ENCODE data around the gene GARIN5A. TPM values are rescaled to one million over a fixed set of nuclear protein-coding genes. Genes with fewer than 3 reads are reported as not detected.

The GARIN5A gene
- total RNA-seq, 2 experiments from 2014 or later: 0.59 to 0.63 TPM

DNA sequence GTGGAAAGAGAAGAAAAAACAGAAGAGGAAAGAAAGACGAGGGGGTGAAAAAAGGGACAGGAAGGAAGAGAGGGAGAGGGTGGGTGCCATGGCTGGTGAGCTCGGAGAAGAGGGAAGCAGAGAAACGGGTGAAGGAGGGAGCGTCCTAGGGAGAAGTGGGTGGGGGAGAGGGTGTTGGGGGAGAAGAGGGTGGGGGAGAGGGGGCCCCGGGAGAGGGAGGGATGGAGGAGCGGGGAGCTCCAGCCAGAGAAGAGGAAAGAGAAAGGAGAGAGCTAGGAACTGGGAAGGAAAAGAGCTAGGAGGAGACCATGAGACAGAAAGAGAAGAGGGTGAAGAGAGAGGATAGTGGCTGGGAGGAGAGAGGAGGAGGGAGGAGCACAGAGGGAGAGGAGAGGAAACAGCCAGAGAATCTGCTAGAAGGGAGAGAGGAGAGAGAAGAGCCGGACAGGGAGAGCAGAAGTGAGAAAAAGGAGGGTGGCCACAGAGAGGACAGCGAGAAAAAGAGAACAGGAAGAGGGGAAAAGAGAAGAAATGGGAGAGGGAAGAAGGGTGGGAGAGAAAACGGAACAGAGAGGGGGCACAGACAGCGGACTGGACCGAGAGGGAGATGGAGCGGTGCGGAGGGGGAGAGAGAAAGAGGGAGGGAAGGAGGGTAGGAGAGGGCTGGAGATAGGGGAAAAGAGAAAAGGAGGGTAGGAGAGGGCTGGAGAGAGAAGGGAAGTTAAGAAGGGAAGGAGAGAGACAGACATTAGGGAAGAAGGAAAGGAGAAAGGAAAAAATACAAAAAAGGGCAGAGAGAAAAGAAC lies 11.9 kb upstream of the GARIN5A start:
- POLR2A ChIA-PET: interaction anchor here (0.6 kb wide), 1 partner anchor 208 kb away, joined by 5 read pairs; no protein-coding TSS in a partner anchor
- H3K36me3 ChIP-seq (ENCODE audit: insufficient read depth, low read length): peaks cover 34% of the 10 kb centered on the region

GRCh38 chr19:50486823-50487515 lies 10.3 kb upstream of the GARIN5A start:
- H4K20me1 ChIP-seq (ENCODE audit: insufficient read depth, low read length): no peaks in the 10 kb centered on the region
- ChIA-PET CTCF (ENCODE audit: unreplicated experiment) (no interaction called here), POLR2A (no interaction called here)

More for the DNA sequence above, 11.9 kb upstream of the GARIN5A start:
- H3K9me3 ChIP-seq (ENCODE audit: low read length): peaks cover 13% of the 10 kb centered on the region
- no peaks in the 10 kb centered on the region for H3K9me2 ChIP-seq (ENCODE audit: insufficient read depth, low read length)
- no peak overlapping the region for H3K27ac ChIP-seq (ENCODE audit: low read depth, low read length, poor library complexity, severe bottlenecking)
- H4K20me1 ChIP-seq (ENCODE audit: insufficient read depth, low read length): no peaks in the 10 kb centered on the region
- no peak overlapping the region for H2AFZ ChIP-seq (ENCODE audit: low read length)
- CTCF ChIA-PET (ENCODE audit: unreplicated experiment): no interaction called here
- H3K4me3 ChIP-seq (ENCODE audit: low read depth, low read length, poor library complexity, severe bottlenecking): no peak overlapping the region
- no peak for DNase-seq (ENCODE audit: low spot score)
- no TSS peak for BruUV-seq (replicated peaks)
- intact Hi-C loops (cut with micrococcal nuclease; ENCODE audit: unreplicated experiment): no loop called here
- TF ChIP-seq EZH2phosphoT487 (IDR thresholded peaks at IDR 0.05; ENCODE audit: borderline replicate concordance, low read depth, low read length): no peak
- no peak overlapping the region for H3K4me2 ChIP-seq (ENCODE audit: low read length)
- no peaks in the 10 kb centered on the region for H3K4me1 ChIP-seq (ENCODE audit: insufficient read depth, low read length, poor library complexity, severe bottlenecking)
- no peaks in the 10 kb centered on the region for H3K79me2 ChIP-seq (ENCODE audit: insufficient read depth, low read depth, low read length)

GRCh38 chr19:50485284-50485955 lies 8.8 kb upstream of the GARIN5A start:
- intact Hi-C loops (cut with micrococcal nuclease; ENCODE audit: unreplicated experiment): no loop called here
- no peaks in the 10 kb centered on the region for H3K79me2 ChIP-seq (ENCODE audit: insufficient read depth, low read depth, low read length)
- H3K27ac ChIP-seq (ENCODE audit: low read depth, low read length, poor library complexity, severe bottlenecking): no peak overlapping the region
- ChIA-PET CTCF (ENCODE audit: unreplicated experiment) (no interaction called here), POLR2A (no interaction called here)
- H2AFZ ChIP-seq (ENCODE audit: low read length): no peak overlapping the region
- DNase-seq (ENCODE audit: low spot score): no peak
- BruUV-seq (replicated peaks): no TSS peak
- no peak overlapping the region for H3K4me3 ChIP-seq (ENCODE audit: low read depth, low read length, poor library complexity, severe bottlenecking)
- H3K9me3 ChIP-seq (ENCODE audit: low read length): peaks cover 13% of the 10 kb centered on the region
- no peaks in the 10 kb centered on the region for H3K9me2 ChIP-seq (ENCODE audit: insufficient read depth, low read length)
- H3K36me3 ChIP-seq (ENCODE audit: insufficient read depth, low read length): peaks cover 63% of the 10 kb centered on the region
- no peak overlapping the region for H3K4me2 ChIP-seq (ENCODE audit: low read length)
- H3K4me1 ChIP-seq (ENCODE audit: insufficient read depth, low read length, poor library complexity, severe bottlenecking): no peaks in the 10 kb centered on the region
- TF ChIP-seq EZH2phosphoT487 (IDR thresholded peaks at IDR 0.05; ENCODE audit: borderline replicate concordance, low read depth, low read length): no peak
- TF ChIP-seq, protein P1, sequence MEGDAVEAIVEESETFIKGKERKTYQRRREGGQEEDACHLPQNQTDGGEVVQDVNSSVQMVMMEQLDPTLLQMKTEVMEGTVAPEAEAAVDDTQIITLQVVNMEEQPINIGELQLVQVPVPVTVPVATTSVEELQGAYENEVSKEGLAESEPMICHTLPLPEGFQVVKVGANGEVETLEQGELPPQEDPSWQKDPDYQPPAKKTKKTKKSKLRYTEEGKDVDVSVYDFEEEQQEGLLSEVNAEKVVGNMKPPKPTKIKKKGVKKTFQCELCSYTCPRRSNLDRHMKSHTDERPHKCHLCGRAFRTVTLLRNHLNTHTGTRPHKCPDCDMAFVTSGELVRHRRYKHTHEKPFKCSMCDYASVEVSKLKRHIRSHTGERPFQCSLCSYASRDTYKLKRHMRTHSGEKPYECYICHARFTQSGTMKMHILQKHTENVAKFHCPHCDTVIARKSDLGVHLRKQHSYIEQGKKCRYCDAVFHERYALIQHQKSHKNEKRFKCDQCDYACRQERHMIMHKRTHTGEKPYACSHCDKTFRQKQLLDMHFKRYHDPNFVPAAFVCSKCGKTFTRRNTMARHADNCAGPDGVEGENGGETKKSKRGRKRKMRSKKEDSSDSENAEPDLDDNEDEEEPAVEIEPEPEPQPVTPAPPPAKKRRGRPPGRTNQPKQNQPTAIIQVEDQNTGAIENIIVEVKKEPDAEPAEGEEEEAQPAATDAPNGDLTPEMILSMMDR (conservative IDR thresholded peaks at IDR 0.05; ENCODE audit: low read length): no peak
- no peaks in the 10 kb centered on the region for H4K20me1 ChIP-seq (ENCODE audit: insufficient read depth, low read length)

More at GRCh38 chr19:50486823-50487515, 10.3 kb upstream of the GARIN5A start:
- no peak overlapping the region for H2AFZ ChIP-seq (ENCODE audit: low read length)
- peak; percentile 60 for DNase-seq (ENCODE audit: low spot score)
- no peaks in the 10 kb centered on the region for H3K79me2 ChIP-seq (ENCODE audit: insufficient read depth, low read depth, low read length)
- H3K9me2 ChIP-seq (ENCODE audit: insufficient read depth, low read length): no peaks in the 10 kb centered on the region
- intact Hi-C loops (cut with micrococcal nuclease; ENCODE audit: unreplicated experiment): no loop called here
- H3K4me1 ChIP-seq (ENCODE audit: insufficient read depth, low read length, poor library complexity, severe bottlenecking): no peaks in the 10 kb centered on the region
- H3K27ac ChIP-seq (ENCODE audit: low read depth, low read length, poor library complexity, severe bottlenecking): no peak overlapping the region
- H3K9me3 ChIP-seq (ENCODE audit: low read length): peaks cover 13% of the 10 kb centered on the region
- no peak for TF ChIP-seq EZH2phosphoT487 (IDR thresholded peaks at IDR 0.05; ENCODE audit: borderline replicate concordance, low read depth, low read length)
- TF ChIP-seq, protein P1 (conservative IDR thresholded peaks at IDR 0.05; ENCODE audit: low read length): peak; percentile 90
- BruUV-seq (replicated peaks): no TSS peak
- no peak overlapping the region for H3K4me3 ChIP-seq (ENCODE audit: low read depth, low read length, poor library complexity, severe bottlenecking)
- H3K4me2 ChIP-seq (ENCODE audit: low read length): no peak overlapping the region
- H3K36me3 ChIP-seq (ENCODE audit: insufficient read depth, low read length): peaks cover 48% of the 10 kb centered on the region

All from OCI-LY7 (cell line).